Cortex of kidney (tissue), 1 donor: ENCODE results near the gene CALY.

Experiments
- DNase-seq: peaks from one replicate; lab custom pipeline; 2025; lab: John Stamatoyannopoulos, UW

CALY gene

DNA sequence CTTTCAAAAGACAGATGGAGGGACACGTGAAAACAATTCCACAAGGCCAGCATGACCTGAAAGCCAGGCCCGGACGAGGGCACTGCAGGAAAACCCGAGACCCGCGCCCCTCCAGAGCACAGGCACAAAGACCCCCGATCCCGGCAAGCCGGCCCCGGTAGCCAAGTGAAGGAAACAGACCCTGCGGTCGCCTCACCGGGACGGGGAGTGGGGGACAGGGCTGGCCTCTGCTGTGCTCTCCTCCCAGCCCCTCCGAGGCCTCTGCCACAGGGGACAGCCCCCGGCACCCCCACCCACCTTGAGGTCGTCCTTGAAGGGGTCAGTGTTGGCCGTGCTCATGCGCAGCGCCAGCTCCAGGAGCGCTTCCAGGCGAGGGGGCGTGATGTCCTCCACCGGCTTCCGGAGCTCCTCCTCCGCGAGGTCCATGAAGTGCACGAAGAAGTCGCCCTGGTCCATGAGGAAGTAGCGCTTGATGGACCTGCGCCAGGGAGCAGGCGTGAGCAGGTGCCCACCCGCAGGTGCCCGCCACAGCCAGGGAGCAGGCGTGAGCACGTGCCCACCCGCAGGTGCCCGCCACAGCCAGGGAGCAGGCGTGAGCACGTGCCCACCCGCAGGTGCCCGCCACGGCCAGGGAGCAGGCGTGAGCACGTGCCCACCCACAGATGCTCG, 48.7 kb downstream of the CALY start:
- DNase-seq: no peak

DNA sequence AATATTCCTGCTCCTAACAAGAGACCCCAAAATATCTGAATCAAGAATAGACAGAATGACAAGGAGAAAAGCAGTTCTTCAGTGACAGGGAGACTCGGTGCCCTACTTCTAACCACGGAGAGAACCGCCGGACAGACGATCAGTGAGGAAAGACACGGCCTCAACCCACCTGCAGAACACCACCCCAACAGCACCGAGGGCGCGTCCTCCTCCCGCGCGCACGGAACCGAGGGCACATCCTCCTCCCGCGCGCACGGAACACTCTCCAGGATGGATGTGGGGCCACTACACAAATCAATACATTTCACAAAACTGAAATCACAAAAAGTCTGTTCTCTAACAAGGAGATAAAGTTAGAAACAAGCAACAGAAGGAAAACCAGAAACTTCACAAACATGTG, 50.3 kb downstream of the CALY start:
- no peak for DNase-seq

DNA sequence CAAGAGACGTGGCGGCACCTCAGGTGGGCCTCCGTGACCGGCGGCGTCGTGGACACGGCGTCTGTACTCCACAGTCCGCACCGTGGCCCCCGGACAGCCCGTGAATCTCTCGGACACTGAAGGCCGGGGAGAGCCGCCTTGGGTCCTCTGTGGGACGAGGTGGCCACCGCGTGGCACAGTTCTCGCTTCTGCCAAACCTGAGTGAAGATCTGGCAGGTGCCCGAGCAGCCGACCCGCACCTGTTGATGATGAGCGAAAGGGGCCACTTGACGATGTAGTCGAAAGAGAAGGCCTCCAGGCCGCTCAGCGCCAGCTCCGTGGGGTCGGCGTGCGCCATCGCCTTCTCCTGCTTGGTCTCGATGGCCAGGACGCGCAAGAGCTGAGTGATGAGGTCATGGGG, 51.5 kb downstream of the CALY start:
- DNase-seq: no peak

DNA sequence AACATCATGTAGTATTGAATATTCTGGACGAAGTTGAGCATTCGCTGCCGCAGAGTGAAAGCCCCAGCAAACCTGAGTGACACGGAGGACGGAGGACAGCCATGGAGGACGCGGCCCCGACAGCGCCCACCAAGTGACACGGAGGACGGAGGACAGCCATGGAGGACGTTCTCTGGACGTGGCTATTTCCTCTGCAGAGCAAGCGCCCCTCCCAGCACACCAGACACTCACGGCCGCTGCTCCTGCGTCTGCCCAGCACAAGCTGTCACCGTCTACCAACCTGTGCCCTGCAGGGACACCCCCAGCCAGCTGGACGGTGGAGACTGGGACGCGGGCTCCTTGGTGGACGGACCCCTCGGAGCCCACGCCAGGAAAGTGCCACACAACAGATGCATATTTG, 52.8 kb downstream of the CALY start:
- DNase-seq: no peak

DNA sequence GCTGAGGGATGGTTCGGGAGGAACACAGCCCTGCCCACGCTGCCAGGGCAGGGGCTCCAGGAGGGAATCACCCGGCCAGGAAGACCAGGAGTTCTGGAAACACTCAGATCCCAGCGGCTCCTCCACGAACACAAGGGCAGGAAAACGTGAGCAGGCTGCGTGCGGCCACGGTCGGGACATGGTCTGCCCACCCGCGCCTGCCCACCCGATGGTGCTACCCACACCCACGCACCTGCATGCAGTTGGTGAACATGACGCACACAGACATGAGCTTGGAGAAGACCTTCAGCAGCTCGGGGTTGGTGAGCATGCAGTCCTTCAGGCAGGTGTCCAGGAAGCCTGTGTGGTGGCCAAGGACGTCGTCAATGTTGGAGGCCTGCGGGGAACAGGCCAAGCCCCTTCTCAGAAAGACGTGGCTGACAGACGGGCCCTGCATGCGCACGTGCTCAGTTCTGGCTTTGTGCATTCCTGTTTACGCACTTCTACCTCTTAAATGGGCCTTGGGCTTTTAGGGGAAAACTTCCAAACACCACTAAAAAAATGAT, 53.8 kb downstream of the CALY start:
- no peak for DNase-seq

DNA sequence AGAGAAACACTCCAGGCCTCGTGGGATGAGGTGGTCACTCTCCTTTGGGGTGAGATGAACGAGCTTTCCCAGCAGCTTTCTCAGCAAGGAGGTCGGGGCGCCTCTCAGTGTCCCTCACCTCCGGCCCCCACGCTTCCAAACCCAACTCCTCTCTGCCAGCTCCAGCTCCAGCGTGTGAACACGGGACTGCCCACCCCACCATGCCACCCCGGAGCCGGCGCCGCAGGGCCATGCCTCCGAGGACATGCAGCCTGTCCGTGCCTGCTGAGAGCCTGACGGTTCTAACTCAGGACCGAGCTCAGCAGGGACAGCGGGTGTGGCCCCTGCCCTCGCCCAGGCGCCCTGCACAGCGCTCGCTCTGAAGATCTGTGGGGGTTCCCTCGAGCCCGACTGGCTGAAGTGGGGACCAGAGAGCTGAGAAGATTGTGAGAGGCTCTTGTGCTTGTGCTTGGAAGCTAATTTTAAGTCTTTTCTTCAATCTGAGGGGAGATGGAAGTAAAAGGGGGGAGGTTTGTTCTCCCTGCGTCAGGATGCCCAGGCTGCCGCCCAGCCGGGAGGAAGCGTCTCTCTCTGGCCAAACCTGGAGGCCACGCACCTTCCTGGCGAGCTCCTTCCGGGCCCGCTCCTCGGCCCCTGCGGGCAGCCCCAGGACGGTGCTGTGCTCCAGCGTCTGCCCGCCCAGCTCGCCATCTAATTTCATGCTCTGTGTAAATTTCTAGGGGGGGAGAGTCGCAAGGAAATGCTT, 54.9 kb downstream of the CALY start:
- DNase-seq: no peak

DNA sequence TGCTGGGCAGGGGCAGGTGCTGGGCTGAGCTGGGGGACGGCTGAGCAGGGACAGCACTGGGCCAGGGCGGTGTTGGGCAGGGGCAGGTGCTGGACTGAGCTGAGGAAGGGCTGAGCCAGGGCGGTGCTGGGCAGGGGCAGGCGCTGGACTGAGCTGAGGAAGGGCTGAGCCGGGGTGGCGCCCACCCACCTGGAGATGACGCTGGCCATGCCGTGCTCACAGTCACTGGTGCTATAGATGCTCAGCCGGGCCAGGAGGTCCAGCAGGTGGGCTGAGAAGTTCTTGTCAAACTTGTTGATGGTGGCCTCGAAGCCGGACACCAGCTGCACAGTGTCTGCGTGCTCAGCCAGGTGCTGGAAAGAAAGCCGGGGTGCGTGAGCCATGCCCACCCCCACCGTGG, 55.6 kb downstream of the CALY start:
- no peak for DNase-seq

DNA sequence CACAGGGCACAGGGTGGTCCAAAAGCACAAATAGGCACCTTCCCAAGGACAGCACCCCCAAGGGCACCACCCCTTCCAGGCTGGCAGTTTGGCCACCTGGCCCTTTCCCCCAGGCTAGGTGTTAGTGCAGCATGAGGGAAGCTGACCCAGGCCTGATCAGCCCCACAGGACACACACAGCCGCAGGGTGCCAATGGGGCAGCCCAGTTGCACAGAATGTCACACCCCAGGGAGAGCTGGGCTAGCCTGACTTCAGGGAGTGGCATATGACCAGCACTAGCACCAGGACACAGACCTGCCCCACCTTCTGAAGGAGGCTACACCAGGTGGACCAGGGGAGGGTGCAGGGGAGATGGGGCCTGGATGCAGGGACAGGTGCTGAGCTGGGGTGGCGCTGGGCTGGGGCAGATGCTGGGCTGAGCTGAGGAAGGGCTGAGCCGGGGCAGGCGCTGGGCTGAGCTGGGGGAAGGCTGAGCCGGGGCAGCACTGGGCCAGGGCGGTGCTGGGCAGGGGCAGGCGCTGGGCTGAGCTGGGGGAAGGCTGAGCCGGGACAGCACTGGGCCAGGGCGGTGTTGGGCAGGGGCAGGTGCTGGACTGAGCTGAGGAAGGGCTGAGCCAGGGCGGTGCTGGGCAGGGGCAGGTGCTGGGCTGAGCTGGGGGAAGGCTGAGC, 56.2 kb downstream of the CALY start:
- no peak for DNase-seq

DNA sequence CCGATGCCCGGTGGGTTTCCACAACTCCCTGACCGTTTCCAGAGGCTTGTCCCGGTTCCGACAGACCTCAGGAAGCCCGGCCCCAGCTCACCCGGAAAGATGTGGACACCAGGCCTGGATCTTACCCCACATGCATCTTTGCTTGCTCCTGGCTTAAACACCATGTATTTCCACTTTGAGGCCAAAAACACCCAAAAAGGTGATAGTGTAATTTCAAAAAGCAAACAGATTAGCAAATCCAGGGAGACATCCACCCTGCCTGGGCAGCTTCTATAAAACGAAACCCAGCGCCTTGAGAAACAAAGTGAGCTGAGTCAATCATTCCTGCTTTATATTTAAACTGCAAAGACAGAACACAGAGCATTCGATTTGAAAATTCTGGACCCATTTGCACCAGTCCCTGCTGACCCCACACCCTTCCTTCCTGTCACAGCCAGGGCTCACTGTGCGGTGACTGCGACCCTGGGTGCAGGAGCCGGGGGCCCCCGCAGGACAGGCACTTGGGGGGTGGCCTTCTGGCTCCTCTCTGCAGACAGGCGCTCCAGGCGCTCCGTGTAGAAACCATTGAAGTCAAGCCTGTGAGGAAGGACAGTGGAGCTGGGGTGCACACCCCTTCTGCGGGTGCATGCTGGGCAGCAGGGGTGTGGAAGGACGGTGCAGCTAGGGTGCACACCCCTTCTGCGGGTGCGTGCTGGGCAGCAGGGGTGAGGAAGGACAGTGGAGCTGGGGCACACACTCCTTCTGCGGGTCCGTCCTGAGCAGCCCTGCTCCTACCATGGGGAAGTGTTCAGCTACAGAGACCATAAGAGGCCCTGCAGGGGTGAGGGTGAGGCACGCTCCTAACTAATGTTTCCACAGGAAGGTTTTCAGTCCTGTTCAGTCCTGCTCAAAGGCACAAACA, 57.1 kb downstream of the CALY start:
- DNase-seq: no peak

DNA sequence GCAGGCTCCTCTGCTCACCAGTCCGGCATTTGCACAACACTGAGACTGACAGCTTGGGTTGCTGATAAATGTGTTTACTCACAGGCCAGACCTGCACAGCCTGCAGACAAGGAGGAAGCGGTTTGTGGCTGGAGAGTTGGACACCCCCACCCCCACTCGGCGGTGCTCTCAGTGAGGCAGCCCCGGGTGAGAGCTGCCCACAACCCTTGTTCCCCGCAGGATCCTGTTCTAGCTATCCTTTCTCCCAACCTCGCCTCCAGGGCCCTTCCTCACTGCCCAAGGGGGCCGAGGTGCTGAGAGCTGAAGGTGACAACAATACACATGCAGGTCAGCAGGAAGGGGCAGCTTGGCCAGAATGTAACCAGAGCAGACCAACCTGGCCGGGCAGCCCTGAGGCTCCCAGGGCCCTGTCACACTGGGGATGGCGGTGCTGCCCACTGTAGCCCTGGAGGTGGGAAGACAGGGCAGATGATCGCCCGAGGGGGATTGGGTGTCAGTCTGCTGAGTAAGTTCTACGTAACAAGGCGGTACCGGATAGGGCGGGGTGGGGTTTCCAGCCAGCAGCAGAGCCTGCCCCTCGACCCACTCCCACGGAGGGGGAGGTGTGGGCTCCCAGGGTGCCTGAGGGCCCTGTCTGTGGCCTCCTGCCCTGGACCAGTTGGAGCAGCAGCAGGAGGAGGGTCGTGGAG, 58.0 kb downstream of the CALY start:
- DNase-seq: no peak

DNA sequence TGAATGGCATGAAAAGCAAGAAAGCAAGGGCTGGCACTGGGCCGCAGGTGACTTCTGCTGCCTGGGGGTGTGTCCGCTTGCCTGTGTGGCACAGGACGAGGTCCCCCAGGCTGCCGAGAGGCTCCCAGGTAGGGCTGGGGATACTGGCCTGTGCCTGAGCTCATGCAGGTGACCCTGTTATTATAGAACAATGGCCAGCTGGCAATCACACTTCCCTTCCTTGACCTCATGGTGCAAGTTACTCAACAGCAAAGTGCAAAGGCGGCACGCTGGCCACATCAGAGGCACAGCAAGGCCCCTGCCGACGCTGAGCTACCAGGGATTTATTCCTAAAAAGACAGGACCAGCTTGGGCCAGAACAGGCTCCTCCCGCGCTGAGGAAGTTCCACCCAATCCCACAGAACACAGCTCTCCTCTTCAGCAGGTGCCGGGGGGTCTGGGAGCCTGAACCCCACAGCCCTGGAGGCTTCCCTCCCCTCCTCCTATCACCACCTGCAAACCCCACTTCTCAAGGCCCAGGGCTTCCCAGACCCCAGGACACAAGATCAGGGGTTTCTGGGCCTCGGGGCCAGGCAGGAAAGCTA, 58.6 kb downstream of the CALY start:
- DNase-seq: no peak

DNA sequence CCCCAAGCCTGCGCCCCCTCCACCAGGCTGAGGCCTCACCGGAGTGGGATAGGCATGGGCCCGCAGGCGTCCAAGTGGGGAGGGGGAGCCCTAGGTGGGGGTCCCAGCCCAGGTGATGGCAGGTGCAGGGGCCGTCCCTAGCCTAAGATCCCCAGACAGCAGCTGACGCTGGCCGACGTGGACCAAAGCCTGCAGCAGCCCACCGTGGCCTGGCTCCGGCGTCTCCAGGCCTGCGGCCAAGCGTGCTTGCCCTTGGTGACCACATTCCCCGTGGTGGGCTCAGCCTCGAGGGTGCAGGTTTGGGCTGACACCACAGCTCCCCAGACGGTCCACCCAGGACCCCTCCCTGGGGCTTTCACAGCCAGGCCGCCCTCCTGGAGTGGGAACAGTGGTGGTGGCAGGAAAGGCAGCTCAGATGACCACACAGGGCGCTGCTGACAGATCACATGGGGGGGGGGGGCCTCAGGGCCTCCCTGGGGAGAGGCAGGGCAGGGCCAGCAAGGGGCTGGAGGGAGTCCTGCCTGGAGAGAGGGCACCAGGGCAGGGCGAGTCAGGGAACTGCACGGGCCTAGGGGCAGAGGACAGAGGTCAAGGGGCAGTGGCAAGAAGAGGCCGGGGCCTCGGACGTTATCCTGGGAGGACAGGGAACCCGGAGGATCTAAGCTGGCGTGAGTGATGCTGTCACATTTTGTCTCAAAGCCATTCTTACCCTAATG, 59.3 kb downstream of the CALY start:
- no peak for DNase-seq

DNA sequence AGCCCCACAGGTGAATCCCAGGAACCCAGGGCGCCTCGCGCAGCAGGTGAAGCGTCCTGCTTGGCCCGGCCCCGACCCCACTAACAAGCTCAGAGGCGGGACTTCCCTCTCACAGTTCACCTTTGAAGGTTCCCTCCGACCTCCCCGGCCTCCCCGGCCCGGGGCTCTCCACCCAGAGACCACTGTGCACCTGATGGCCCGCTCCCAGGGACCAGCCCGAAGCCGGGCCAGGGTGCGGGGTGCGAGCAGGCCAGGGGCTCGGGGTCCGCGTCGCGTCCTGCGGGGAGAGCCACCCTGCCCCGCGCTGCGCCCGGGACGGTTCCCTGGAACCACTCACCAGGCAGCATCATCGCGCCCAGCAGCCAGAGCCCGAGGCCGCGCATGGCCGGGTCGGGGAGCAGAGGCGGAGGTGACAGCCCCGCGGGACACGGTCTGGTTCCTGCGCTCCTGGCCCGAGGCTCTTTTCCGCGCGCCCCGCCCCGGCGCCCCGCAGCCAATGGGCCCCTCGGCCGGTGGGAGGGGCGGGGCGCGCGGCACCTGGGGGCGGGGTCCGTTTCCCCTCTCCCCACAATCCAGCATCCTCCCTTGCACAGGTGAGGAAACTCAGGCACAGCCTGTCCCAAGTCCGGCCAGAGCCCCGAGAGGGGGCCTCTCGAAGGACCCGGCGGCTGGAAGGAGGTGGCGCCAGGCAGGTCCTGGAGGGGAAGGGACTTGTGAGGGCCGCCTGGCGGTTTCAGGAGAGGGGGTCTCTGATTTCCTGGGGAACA, 60.1 kb downstream of the CALY start, which contains the start of gene ADAM8:
TSS of gene ADAM8 (minus strand) at position 434 of the 767 bp plus-strand sequence. CDS start at position 383, 51 bp downstream.
- DNase-seq: no peak

DNA sequence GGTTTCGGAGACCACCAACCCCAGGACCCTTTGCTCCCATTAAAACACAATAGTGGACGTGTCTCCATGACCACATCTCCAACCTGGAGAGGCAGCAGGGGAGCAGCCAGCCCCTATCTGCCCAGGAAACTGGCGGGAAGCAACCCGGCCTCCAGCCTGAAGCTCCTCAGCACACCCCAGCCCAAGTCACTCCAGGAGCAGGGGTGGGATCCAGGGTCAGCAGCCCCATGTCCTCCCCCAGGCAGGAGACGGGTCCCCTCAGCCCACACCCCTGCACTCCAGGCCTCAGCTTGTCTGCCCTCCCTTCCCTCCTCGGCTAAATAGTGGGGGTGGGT, 60.6 kb downstream of the CALY start:
- no peak for DNase-seq

DNA sequence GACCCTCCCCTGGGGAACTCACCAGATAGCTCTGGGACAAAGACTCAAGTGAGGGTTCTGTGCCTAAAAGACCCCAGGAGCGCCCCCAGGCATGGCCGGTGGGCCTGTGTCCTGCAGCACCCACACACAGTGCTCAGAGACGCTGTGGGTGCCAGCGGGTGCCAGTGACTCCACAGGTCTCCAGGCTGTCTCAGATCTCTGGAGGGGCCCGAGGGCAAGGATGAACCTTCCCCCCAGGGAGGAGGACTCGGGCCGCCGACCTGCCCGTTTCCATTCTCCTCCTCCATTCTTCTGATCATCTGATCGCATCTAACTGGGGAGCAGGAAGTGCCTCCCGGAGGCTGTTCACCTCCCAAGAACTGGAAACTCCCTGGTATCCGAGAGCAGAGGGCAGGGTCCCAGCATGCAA, 61.0 kb downstream of the CALY start:
- DNase-seq: no peak

DNA sequence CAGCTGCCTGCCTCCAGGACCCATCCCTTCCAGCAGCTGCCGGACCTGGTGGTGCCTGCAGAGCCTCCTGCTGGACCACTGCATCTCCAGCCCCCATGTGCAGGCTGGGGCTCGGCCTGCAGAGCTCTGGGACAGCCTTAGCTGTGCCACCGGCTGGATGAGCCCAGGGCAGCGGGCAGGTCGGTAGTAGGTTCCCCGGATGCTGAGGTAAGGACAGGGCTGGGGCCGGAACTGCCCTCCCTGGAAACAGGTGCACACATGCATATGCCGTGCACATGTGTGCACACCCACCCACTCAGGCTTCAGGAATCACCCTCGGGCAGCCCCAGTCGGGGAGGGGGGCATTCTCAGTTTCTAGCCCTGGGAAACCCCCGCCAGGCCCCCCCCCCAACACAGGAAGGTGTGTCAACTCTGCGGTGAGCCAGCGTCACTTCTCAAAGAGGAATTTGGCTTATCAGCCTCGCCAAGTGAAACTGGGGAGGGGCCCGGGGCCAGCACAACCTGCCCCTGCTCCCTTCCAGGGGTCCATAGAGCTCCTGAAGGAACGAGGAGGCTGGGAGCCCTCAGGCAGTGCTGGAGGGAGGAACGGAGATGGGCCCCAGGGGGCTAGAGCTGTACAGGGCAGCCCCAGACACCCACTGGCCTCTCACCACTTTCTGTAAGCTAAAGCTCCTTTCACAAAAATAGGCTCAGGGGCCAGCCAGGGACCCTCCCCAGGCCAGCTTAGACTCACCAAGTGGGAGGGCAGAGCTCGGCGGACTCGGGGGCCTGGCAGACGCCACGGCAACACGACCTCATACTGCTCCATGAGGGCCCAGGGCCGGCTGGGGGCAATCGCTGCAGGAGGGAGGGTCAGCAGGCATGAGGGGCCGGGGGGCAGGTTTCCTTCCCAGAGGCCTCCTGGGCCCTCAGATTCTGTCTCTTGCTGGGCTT, 61.7 kb downstream of the CALY start:
- no peak for DNase-seq
